ENCODE measurements around the gene NRXN3. TPM values are rescaled to one million over a fixed set of nuclear protein-coding genes. Genes with fewer than 3 reads are reported as not detected.

NRXN3 gene
- total RNA-seq, 1 experiment from 2014 or later = not detected

GRCh38 chr14:79475887-79476532 is 1305.8 kb downstream of the NRXN3 start:
- in situ Hi-C loops (cut with HindIII; ENCODE audit: low pct_unique_long_range_greater_than_20kb, low sequenced_read_pairs) = no loop called here
- intact Hi-C loops (cut with micrococcal nuclease; ENCODE audit: unreplicated experiment) = no loop called here
- no TSS peak for BruUV-seq (replicated peaks)
- ChIA-PET POLR2A (no interaction called here), CTCF (no interaction called here)
- ATAC-seq (no peak), DNase-seq (ENCODE audit: low read depth, low spot score) (no peak)
- Histone ChIP-seq H3K27ac (ENCODE audit: low read length) (no peak overlapping the region), H3K9me3 (ENCODE audit: control insufficient read depth, insufficient read depth, low read depth, low read length) (no peaks in the 10 kb centered on the region), H3K4me3 (ENCODE audit: low read depth in 2 of 2, low read length in 2 of 2) (no peak overlapping the region), H3K36me3 (ENCODE audit: control insufficient read depth, insufficient read depth, low read length) (no peaks in the 10 kb centered on the region), H3K4me1 (ENCODE audit: control insufficient read depth, insufficient read depth, low read length) (no peaks in the 10 kb centered on the region), H3K27me3 (ENCODE audit: control insufficient read depth, insufficient read depth, low read length) (no peaks in the 10 kb centered on the region)
- TF ChIP-seq REST (IDR thresholded peaks at IDR 0.05; ENCODE audit: insufficient read depth in 1 of 2, low read depth in 2 of 2, low read length in 1 of 2) (no peak), SIN3A (IDR thresholded peaks at IDR 0.05; ENCODE audit: borderline replicate concordance, insufficient read depth, low read depth, low read length) (no peak), TCF7L2 (IDR thresholded peaks at IDR 0.05; ENCODE audit: low read depth, low read length) (no peak), CTCF (IDR thresholded peaks at IDR 0.05) (no peak), POLR2AphosphoS5 (IDR thresholded peaks at IDR 0.05; ENCODE audit: low read depth, low read length) (no peak)

GRCh38 chr14:79476552-79476951 is 1306.4 kb downstream of the NRXN3 start:
- Histone ChIP-seq H3K27me3 (ENCODE audit: control insufficient read depth, insufficient read depth, low read length) (no peaks in the 10 kb centered on the region), H3K36me3 (ENCODE audit: control insufficient read depth, insufficient read depth, low read length) (no peaks in the 10 kb centered on the region), H3K9me3 (ENCODE audit: control insufficient read depth, insufficient read depth, low read depth, low read length) (no peaks in the 10 kb centered on the region), H3K27ac (ENCODE audit: low read length) (no peak overlapping the region), H3K4me1 (ENCODE audit: control insufficient read depth, insufficient read depth, low read length) (no peaks in the 10 kb centered on the region), H3K4me3 (ENCODE audit: low read depth in 2 of 2, low read length in 2 of 2) (no peak overlapping the region)
- no TSS peak for BruUV-seq (replicated peaks)
- in situ Hi-C loops (cut with HindIII; ENCODE audit: low pct_unique_long_range_greater_than_20kb, low sequenced_read_pairs) (no loop called here), intact Hi-C loops (cut with micrococcal nuclease; ENCODE audit: unreplicated experiment) (no loop called here)
- ATAC-seq (no peak), DNase-seq (ENCODE audit: low read depth, low spot score) (no peak)
- CTCF ChIA-PET = no interaction called here
- no peak for TF ChIP-seq SIN3A (IDR thresholded peaks at IDR 0.05; ENCODE audit: borderline replicate concordance, insufficient read depth, low read depth, low read length)
- POLR2A ChIA-PET = no interaction called here

GRCh38 chr14:79480212-79480611 is 1310.0 kb downstream of the NRXN3 start:
- no TSS peak for BruUV-seq (replicated peaks)
- ATAC-seq (no peak), DNase-seq (ENCODE audit: low read depth, low spot score) (no peak)
- Histone ChIP-seq H3K4me1 (ENCODE audit: control insufficient read depth, insufficient read depth, low read length) (no peaks in the 10 kb centered on the region), H3K9me3 (ENCODE audit: control insufficient read depth, insufficient read depth, low read depth, low read length) (no peaks in the 10 kb centered on the region), H3K27me3 (ENCODE audit: control insufficient read depth, insufficient read depth, low read length) (no peaks in the 10 kb centered on the region), H3K36me3 (ENCODE audit: control insufficient read depth, insufficient read depth, low read length) (no peaks in the 10 kb centered on the region), H3K4me3 (ENCODE audit: low read depth in 2 of 2, low read length in 2 of 2) (no peak overlapping the region), H3K27ac (ENCODE audit: low read length) (no peak overlapping the region)
- intact Hi-C loops (cut with micrococcal nuclease; ENCODE audit: unreplicated experiment) = no loop called here
- in situ Hi-C loops (cut with HindIII; ENCODE audit: low pct_unique_long_range_greater_than_20kb, low sequenced_read_pairs) = no loop called here
- ChIA-PET POLR2A (no interaction called here), CTCF (no interaction called here)
- TF ChIP-seq REST (IDR thresholded peaks at IDR 0.05; ENCODE audit: insufficient read depth in 1 of 2, low read depth in 2 of 2, low read length in 1 of 2) = no peak
- no peak for TF ChIP-seq SIN3A (IDR thresholded peaks at IDR 0.05; ENCODE audit: borderline replicate concordance, insufficient read depth, low read depth, low read length)
- TF ChIP-seq CTCF (IDR thresholded peaks at IDR 0.05) = no peak
- no peak for TF ChIP-seq TCF7L2 (IDR thresholded peaks at IDR 0.05; ENCODE audit: low read depth, low read length)
- no peak for TF ChIP-seq POLR2AphosphoS5 (IDR thresholded peaks at IDR 0.05; ENCODE audit: low read depth, low read length)

Measured in Panc1 (cell line).